ENCODE measurements around the gene BLVRA.
"Not testable (repeated sequence)": the region's sequence is repeated elsewhere in the genome, so short reads cannot be mapped to it uniquely, and the experiment has no call there.

Gene BLVRA

GRCh38 chr7:43810195-43810941 lies 51.9 kb downstream of the BLVRA start:
- DNase-seq: peak in 1 of 2 experiments; percentile 24

GRCh38 chr7:43815373-43815772 lies 56.9 kb downstream of the BLVRA start:
- DNase-seq: no peak

- not testable (repeated sequence) for DNase-seq
Observed at GRCh38 chr7:43816046-43816797, 57.7 kb downstream of the BLVRA start.

GRCh38 chr7:43823425-43823824 lies 64.9 kb downstream of the BLVRA start:
- DNase-seq: not testable (repeated sequence)

GRCh38 chr7:43823941-43824340 lies 65.5 kb downstream of the BLVRA start:
- DNase-seq: no peak

- not testable (repeated sequence) for DNase-seq
Observed at GRCh38 chr7:43824513-43824912, 66.0 kb downstream of the BLVRA start.

GRCh38 chr7:43824963-43825362 lies 66.5 kb downstream of the BLVRA start:
- DNase-seq: no peak

- DNase-seq: no peak
Observed at GRCh38 chr7:43825391-43825808, 66.9 kb downstream of the BLVRA start.

GRCh38 chr7:43830917-43831316 lies 72.4 kb downstream of the BLVRA start:
- DNase-seq: not testable (repeated sequence)

GRCh38 chr7:43834463-43835251 lies 76.2 kb downstream of the BLVRA start:
- no peak for DNase-seq

- DNase-seq: no peak
Observed at GRCh38 chr7:43838201-43838658, 79.8 kb downstream of the BLVRA start.

- DNase-seq: no peak
Observed at GRCh38 chr7:43843296-43843695, 84.8 kb downstream of the BLVRA start.

GRCh38 chr7:43844257-43844656 lies 85.8 kb downstream of the BLVRA start:
- DNase-seq: no peak

GRCh38 chr7:43844662-43845061 lies 86.2 kb downstream of the BLVRA start:
- no peak for DNase-seq

- DNase-seq: no peak
Observed at GRCh38 chr7:43847496-43847895, 89.0 kb downstream of the BLVRA start.

- no peak for DNase-seq
Observed at GRCh38 chr7:43849047-43849446, 90.6 kb downstream of the BLVRA start.

- no peak for DNase-seq
Observed at GRCh38 chr7:43850348-43851116, 92.1 kb downstream of the BLVRA start.

GRCh38 chr7:43851805-43852204 lies 93.3 kb downstream of the BLVRA start:
- no peak for DNase-seq

- no peak for DNase-seq
Observed at GRCh38 chr7:43855176-43855575, 96.7 kb downstream of the BLVRA start.

GRCh38 chr7:43856316-43856715 lies 97.8 kb downstream of the BLVRA start:
- no peak for DNase-seq
